ENCODE results near the gene FAM163B.

Gene FAM163B

DNA sequence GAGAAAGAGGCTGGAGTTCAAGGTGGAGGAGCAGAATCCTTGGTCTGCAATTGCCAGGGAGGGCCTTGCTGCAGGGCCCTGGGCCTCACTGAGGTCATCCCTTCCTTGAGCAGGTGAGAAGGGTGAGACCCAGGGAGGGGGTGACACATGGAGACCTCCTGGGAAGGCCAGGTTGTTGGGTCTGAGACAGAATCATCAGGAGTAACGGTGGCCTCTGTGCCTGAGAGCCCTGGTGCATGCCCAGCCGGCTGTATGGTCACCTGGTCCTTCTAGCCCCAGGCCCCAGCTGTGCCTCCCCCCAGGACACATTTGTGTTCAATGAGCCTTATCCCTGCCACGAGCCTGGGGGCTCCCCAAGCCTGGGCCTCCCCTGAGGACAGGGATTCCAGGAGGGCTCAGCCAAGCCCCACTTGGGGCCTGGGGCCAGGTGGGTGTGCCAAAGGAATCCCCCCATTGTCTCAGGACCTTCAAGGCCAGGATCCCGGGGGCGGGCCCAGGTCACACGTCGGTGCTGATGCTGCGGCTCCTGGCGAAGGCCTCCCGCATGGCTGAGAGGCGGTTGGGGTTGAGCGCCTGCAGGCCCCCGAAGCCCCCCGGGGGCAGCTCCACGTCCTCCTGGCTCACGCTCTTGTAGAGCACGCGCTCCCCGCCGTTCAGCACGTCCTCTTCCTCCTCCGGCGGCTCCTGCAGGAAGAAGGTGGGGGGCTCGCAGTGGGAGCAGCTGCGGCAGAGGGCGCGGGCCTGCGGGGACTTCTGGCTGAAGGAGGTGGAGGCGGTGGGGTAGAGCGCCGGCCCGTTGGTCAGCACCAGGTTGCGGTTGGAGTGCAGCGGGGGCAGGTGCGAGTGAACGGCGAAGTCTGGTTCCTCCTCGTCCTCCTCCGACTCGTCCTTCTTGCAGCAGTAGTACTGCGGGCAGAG, 30.4 kb downstream of the FAM163B start:
- ChIA-PET POLR2A (no interaction called here), CTCF (no interaction called here)
- TF ChIP-seq GLIS1 (tag by site-specific recombination; IDR thresholded peaks at IDR 0.05) (peak; percentile 54), TCF7L2 (IDR thresholded peaks at IDR 0.05; ENCODE audit: borderline replicate concordance, low read depth, low read length) (no peak), ZNF266 (tag by site-specific recombination; IDR thresholded peaks at IDR 0.05; ENCODE audit: low read depth) (no peak), ZIC2 (tag by site-specific recombination; IDR thresholded peaks at IDR 0.05) (peak; percentile 59; the same call in 1 of the 2 replicates), ZNF600 (tag by site-specific recombination; IDR thresholded peaks at IDR 0.05) (no peak)
- H3K4me3 ChIP-seq (ENCODE audit: low read depth, low read length), result no peak overlapping the region
- H3K27ac ChIP-seq (ENCODE audit: extremely low read depth, low read depth, low read length), result no peak overlapping the region
- H3K9me3 ChIP-seq (ENCODE audit: control insufficient read depth, insufficient read depth, low read depth, low read length), result no peaks in the 10 kb centered on the region
- no peaks in the 10 kb centered on the region for H3K36me3 ChIP-seq (ENCODE audit: control insufficient read depth in 2 of 2, insufficient read depth in 1 of 2, low read length in 2 of 2)
- no peaks in the 10 kb centered on the region for H3K4me1 ChIP-seq (ENCODE audit: control insufficient read depth, insufficient read depth, low read length)

DNA sequence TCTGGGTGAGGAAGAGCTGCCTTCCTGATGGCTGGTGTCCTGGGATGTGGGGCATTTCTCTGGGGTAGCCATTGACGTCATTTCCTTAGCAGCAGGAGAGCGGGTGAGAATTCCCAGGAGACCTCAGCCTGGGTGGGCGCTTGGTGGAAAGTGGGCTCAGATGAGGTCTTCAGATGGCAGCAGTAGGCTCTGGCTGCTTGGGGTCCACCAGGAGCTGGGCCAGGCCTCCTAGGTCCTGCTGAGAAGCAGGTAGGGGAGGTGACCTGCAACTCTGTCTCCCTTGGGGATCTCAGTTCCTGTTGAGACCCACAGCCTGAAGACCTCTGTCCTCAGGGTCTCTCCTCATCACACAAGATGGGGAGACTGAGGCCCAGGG, 31.5 kb downstream of the FAM163B start:
- H3K36me3 ChIP-seq (ENCODE audit: control insufficient read depth in 2 of 2, insufficient read depth in 1 of 2, low read length in 2 of 2), result no peaks in the 10 kb centered on the region
- no peak overlapping the region for H3K4me3 ChIP-seq (ENCODE audit: low read depth, low read length)
- CTCF ChIA-PET, result interaction anchor here (0.6 to 1.0 kb wide), 2 partner anchors 12 to 607 kb away, joined by 3 to 4 read pairs; no protein-coding TSS in a partner anchor
- TF ChIP-seq ZNF391 (tag by site-specific recombination; IDR thresholded peaks at IDR 0.05; ENCODE audit: borderline replicate concordance, low read depth) (no peak), ZEB2 (tag by site-specific recombination; IDR thresholded peaks at IDR 0.05) (no peak), GLI2 (tag by site-specific recombination; IDR thresholded peaks at IDR 0.05; ENCODE audit: borderline replicate concordance, low read depth) (no peak), ZNF16 (tag by site-specific recombination; IDR thresholded peaks at IDR 0.05; ENCODE audit: low read depth) (no peak), GFI1B (tag by site-specific recombination; IDR thresholded peaks at IDR 0.05) (no peak), GLIS1 (tag by site-specific recombination; IDR thresholded peaks at IDR 0.05) (peak; percentile 80), SP2 (tag by site-specific recombination; IDR thresholded peaks at IDR 0.05) (no peak), ZNF529 (tag by site-specific recombination; IDR thresholded peaks at IDR 0.05; ENCODE audit: insufficient replicate concordance) (no peak), ZSCAN16 (tag by site-specific recombination; IDR thresholded peaks at IDR 0.05) (no peak), OSR2 (tag by site-specific recombination; IDR thresholded peaks at IDR 0.05) (no peak), ZNF654 (tag by site-specific recombination; IDR thresholded peaks at IDR 0.05; ENCODE audit: low read depth) (no peak), ZBTB1 (tag by site-specific recombination; IDR thresholded peaks at IDR 0.05) (no peak), ZIC2 (tag by site-specific recombination; IDR thresholded peaks at IDR 0.05) (peak; percentile 69; the same call in 1 of the 2 replicates), ZNF266 (tag by site-specific recombination; IDR thresholded peaks at IDR 0.05; ENCODE audit: low read depth) (no peak)
- TF ChIP-seq, protein P1, sequence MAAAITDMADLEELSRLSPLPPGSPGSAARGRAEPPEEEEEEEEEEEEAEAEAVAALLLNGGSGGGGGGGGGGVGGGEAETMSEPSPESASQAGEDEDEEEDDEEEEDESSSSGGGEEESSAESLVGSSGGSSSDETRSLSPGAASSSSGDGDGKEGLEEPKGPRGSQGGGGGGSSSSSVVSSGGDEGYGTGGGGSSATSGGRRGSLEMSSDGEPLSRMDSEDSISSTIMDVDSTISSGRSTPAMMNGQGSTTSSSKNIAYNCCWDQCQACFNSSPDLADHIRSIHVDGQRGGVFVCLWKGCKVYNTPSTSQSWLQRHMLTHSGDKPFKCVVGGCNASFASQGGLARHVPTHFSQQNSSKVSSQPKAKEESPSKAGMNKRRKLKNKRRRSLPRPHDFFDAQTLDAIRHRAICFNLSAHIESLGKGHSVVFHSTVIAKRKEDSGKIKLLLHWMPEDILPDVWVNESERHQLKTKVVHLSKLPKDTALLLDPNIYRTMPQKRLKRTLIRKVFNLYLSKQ (tag by site-specific recombination; IDR thresholded peaks at IDR 0.05; ENCODE audit: borderline replicate concordance), result no peak
- POLR2A ChIA-PET, result no interaction called here
- H3K27ac ChIP-seq (ENCODE audit: extremely low read depth, low read depth, low read length), result no peak overlapping the region
- no peaks in the 10 kb centered on the region for H3K9me3 ChIP-seq (ENCODE audit: control insufficient read depth, insufficient read depth, low read depth, low read length)
- no peaks in the 10 kb centered on the region for H3K4me1 ChIP-seq (ENCODE audit: control insufficient read depth, insufficient read depth, low read length)

DNA sequence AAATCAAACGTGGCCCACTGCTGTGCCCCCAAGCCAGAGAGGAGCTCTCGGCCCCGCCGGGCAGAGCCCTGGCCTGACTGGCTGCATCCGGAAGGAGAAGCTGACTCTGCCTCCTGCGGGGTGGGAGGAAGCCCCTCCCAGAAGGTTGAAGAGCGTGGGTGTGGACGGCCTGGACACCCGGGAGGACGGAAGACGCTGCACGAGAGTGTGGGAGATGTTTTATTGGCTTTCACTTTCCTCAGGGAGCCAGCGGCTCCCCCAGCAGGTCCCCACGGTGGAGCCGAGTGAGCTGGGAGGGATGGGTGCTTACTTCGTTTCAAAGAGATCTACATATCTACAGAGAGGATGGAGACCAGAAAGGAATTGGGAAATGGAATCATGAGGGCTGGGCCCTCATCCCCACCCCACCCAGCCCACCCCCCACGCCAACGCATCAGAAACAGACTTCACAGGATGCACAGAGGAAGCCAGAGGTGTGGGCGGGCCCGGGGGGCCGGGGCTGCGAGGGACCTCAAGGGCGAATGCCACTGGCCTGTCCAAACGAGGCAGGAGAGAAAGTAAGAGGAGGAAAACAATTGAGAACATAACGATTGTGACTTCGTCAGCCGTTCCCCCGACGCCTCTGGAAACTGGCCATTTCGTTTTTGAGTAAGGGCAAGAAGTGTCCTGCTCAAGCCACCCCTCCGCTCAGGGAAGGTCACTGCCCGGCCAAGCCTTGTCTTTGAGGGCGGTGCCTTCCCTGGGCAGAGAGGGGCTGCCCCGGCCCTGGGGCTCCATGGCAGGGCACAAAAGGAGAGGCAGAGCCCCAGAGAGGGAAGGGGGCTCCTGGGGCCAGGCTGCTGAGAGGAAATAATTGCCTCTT, 32.1 kb downstream of the FAM163B start:
- ChIA-PET CTCF (interaction anchor here (1.0 kb wide), 1 partner anchor 12 kb away, joined by 4 read pairs; no protein-coding TSS in a partner anchor), POLR2A (no interaction called here)
- Histone ChIP-seq H3K4me1 (ENCODE audit: control insufficient read depth, insufficient read depth, low read length) (no peaks in the 10 kb centered on the region), H3K9me3 (ENCODE audit: control insufficient read depth, insufficient read depth, low read depth, low read length) (no peaks in the 10 kb centered on the region), H3K36me3 (ENCODE audit: control insufficient read depth in 2 of 2, insufficient read depth in 1 of 2, low read length in 2 of 2) (no peaks in the 10 kb centered on the region), H3K4me3 (ENCODE audit: low read depth, low read length) (no peak overlapping the region), H3K27ac (ENCODE audit: extremely low read depth, low read depth, low read length) (no peak overlapping the region)
- TF ChIP-seq EGR2 (tag by site-specific recombination; IDR thresholded peaks at IDR 0.05; ENCODE audit: low read depth) (peak; percentile 92), ZIC2 (tag by site-specific recombination; IDR thresholded peaks at IDR 0.05) (peak; percentile 26), ZNF626 (tag by site-specific recombination; IDR thresholded peaks at IDR 0.05) (no peak), ZFHX2 (tag by site-specific recombination; conservative IDR thresholded peaks at IDR 0.05) (peak; percentile 79), ZNF677 (tag by site-specific recombination; IDR thresholded peaks at IDR 0.05) (no peak)
